HL-60 (cell line): Measurements from ENCODE around the gene SYCE1L.

Experiments
- CTCF ChIP-seq: IDR thresholded peaks from one replicate; pipeline ENCODE4 v1.5.1; 2011; ENCODE audit warnings: low read length, control low read depth, inconsistent platforms; ENCODE audit not compliant: insufficient read depth
- GABPA ChIP-seq: IDR thresholded peaks from 2 replicates; pipeline ENCODE4 v1.6.1; 2012; ENCODE audit warnings: low read depth
- POLR2AphosphoS5 ChIP-seq: IDR thresholded peaks from 2 replicates; pipeline ENCODE4 v1.6.1; 2012; ENCODE audit warnings: low read depth
- REST ChIP-seq: IDR thresholded peaks from 2 replicates; pipeline ENCODE4 v1.6.1; 2012; ENCODE audit warnings: low read depth; ENCODE audit not compliant: insufficient replicate concordance
- SPI1 ChIP-seq: IDR thresholded peaks from 2 replicates; pipeline ENCODE4 v1.6.1; 2012; ENCODE audit warnings: low read depth, mild to moderate bottlenecking, borderline replicate concordance

GRCh38 chr16:77231047-77231446 lies 31.8 kb downstream of the SYCE1L start:
- no peak for TF ChIP-seq REST
- no peak for TF ChIP-seq CTCF
- TF ChIP-seq POLR2AphosphoS5: no peak
- no peak for TF ChIP-seq GABPA
- TF ChIP-seq SPI1: no peak
